Liver (tissue), 9 donors: Measurements from ENCODE around the gene KRT33B. TPM values are rescaled to one million over a fixed set of nuclear protein-coding genes. Genes with fewer than 3 reads are reported as not detected.

Experiments used
- DNase-seq: peaks from one replicate; pipeline ENCODE4 v3.0.0-alpha.2; 2017; ENCODE audit warnings: low spot score
- H3K27ac ChIP-seq, 2 donors: one replicate each; pipeline ENCODE4 v1.7.0; 2013; ENCODE audit warnings: inconsistent platforms in 2 of 2, low read length in 2 of 2, control low read depth in 1 of 2, low read depth in 1 of 2, mild to moderate bottlenecking in 1 of 2
- H3K27me3 ChIP-seq, 4 donors: one replicate each; pipeline versions ENCODE4 v1.6.1 to v1.7.0; 2013; ENCODE audit warnings: low read length in 3 of 4, inconsistent platforms in 1 of 4, mild to moderate bottlenecking in 1 of 4, moderate library complexity in 1 of 4; ENCODE audit not compliant: control insufficient read depth in 4 of 4, insufficient read depth in 4 of 4
- H3K36me3 ChIP-seq, 4 donors: one replicate each; pipeline versions ENCODE4 v1.6.1 to v1.7.0; 2013; ENCODE audit warnings: low read length in 3 of 4, mild to moderate bottlenecking in 3 of 4, low read depth in 1 of 4, moderate library complexity in 1 of 4; ENCODE audit not compliant: control insufficient read depth in 4 of 4, insufficient read depth in 3 of 4
- H3K4me1 ChIP-seq, 4 donors: one replicate each; pipeline versions ENCODE4 v1.6.1 to v1.7.0; 2013; ENCODE audit warnings: low read length in 3 of 4, mild to moderate bottlenecking in 3 of 4, moderate library complexity in 1 of 4; ENCODE audit not compliant: control insufficient read depth in 4 of 4, insufficient read depth in 4 of 4
- H3K4me3 ChIP-seq, 3 donors: one replicate each; pipeline versions ENCODE4 v1.6.1 to v1.7.0; 2013; ENCODE audit warnings: low read length in 3 of 3, control low read depth in 1 of 3, low read depth in 1 of 3, mild to moderate bottlenecking in 1 of 3
- H3K9ac ChIP-seq, 2 donors: one replicate each; pipeline ENCODE4 v1.7.0; 2013; ENCODE audit warnings: low read length in 2 of 2, mild to moderate bottlenecking in 2 of 2, moderate library complexity in 2 of 2, control low read depth in 1 of 2, low read depth in 1 of 2
- H3K9me3 ChIP-seq, 4 donors: one replicate each; pipeline versions ENCODE4 v1.6.1 to v1.7.0; 2013; ENCODE audit warnings: low read length in 3 of 4; ENCODE audit not compliant: control insufficient read depth in 4 of 4
- CTCF ChIP-seq: fragments of 150-350 bp; IDR thresholded peaks from 2 replicates; pipeline ENCODE4 v1.5.1; 2017; ENCODE audit warnings: improper control_type of control experiment, low read depth, low read length; ENCODE audit not compliant: missing input control
- EGR1 ChIP-seq, 2 donors: IDR thresholded peaks; 2 replicates each; pipeline ENCODE4 v1.6.1; 2016 to 2018; ENCODE audit warnings: antibody characterized with exemption in 2 of 2, low read depth in 2 of 2
- FOXA1 ChIP-seq: IDR thresholded peaks from 2 replicates; pipeline ENCODE4 v1.6.1; 2016; ENCODE audit warnings: antibody characterized with exemption
- FOXA2 ChIP-seq: IDR thresholded peaks from 2 replicates; pipeline ENCODE4 v1.6.1; 2016; ENCODE audit warnings: antibody characterized with exemption
- HNF4A ChIP-seq, 2 donors: conservative IDR thresholded peaks; 2 replicates each; pipeline ENCODE4 v1.6.1; 2016; ENCODE audit warnings: antibody characterized with exemption in 2 of 2, mild to moderate bottlenecking in 2 of 2
- HNF4G ChIP-seq: IDR thresholded peaks from 2 replicates; pipeline ENCODE4 v1.6.1; 2016; ENCODE audit warnings: antibody characterized with exemption
- JUND ChIP-seq, 2 donors: IDR thresholded peaks; 2 replicates each; pipeline ENCODE4 v1.6.1; 2016; ENCODE audit warnings: antibody characterized with exemption in 2 of 2
- RAD21 ChIP-seq, 2 donors: IDR thresholded peaks; 2 replicates each; pipeline ENCODE4 v1.6.1; 2016; ENCODE audit warnings: antibody characterized with exemption in 2 of 2, mild to moderate bottlenecking in 2 of 2
- REST ChIP-seq: IDR thresholded peaks from 2 replicates; pipeline ENCODE4 v1.6.1; 2016; ENCODE audit warnings: antibody characterized with exemption, mild to moderate bottlenecking
- SP1 ChIP-seq: IDR thresholded peaks from 2 replicates; pipeline ENCODE4 v1.6.1; 2018; ENCODE audit warnings: antibody characterized with exemption, mild to moderate bottlenecking
- TAF1 ChIP-seq: conservative IDR thresholded peaks from 2 replicates; pipeline ENCODE4 v1.6.1; 2016; ENCODE audit warnings: antibody characterized with exemption, mild to moderate bottlenecking
- WGBS: extraction: QIAGEN DNeasy Blood & Tissue Kit; methylation state at CpG from one replicate; pipeline ENCODE4 v1.1.7; 2013; 5-methylcytosine and 5-hydroxymethylcytosine counted together
- polyA plus RNA-seq, 2 donors: library from polyadenylated mRNA; stranded (reverse) in 1 of 2; unstranded in 1 of 2; fragments of 200-250 nt in 1 of 2; fragments of >200 nt in 1 of 2; fragmentation: Nextera tagmentation in 1 of 2; extraction: Ambion mirVana in 1 of 2; gene quantifications; one replicate each; pipeline versions ENCODE4 v1.2.1 to v1.2.3, GENCODE V29; 2013 to 2015
- total RNA-seq, 2 donors: library from RNA; depleted of rRNA; stranded (reverse); fragments of >200 nt; gene quantifications; one replicate each; pipeline ENCODE4 v1.2.3, GENCODE V29; 2014
- TF ChIP-seq, protein P1 (sequence below): IDR thresholded peaks from 2 replicates; pipeline ENCODE4 v1.6.1; 2016; ENCODE audit warnings: antibody characterized with exemption
- TF ChIP-seq, protein P2 (sequence below): IDR thresholded peaks from 2 replicates; pipeline ENCODE4 v1.6.1; 2016; ENCODE audit warnings: antibody characterized with exemption
- TF ChIP-seq, protein P3 (sequence below): IDR thresholded peaks from 2 replicates; pipeline ENCODE4 v1.6.1; 2016; ENCODE audit warnings: antibody characterized with exemption
- donor health status: healthy.
- donor health status: healthy.
- donor health status: healthy.
- donor health status: healthy.
- donor health status: healthy.

Gene KRT33B
- total and polyA plus RNA-seq, 4 donors = not detected

DNA sequence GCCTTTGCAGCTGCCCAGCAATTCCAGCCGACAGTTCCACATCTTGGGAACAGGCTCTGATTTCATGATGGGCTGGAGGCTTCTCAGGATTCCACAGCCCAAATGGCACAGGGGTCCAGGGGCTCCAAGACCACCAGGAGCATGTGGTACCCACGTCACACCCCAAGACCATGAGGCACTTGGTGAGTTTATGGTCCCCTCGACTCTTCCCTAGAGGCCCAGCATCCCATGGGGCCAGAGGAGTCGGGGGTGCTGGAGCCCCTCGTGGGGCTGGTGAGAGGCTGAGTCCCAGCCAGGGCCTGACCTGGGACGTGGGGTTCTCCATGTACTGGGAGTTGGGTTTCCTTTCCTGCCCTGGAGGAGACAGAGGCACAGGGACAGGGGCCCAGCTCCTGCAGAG lies 44.0 kb downstream of the KRT33B start:
- H3K9me3 ChIP-seq = no peaks in the 10 kb centered on the region
- no peak overlapping the region for H3K27ac ChIP-seq
- DNase-seq = no peak
- no peaks in the 10 kb centered on the region for H3K27me3 ChIP-seq
- no peaks in the 10 kb centered on the region for H3K36me3 ChIP-seq
- no peaks in the 10 kb centered on the region for H3K4me1 ChIP-seq
- no peak for TF ChIP-seq REST
- no peak for TF ChIP-seq HNF4A (conservative IDR thresholded peaks at IDR 0.05)
- no peak for TF ChIP-seq CTCF
- no peak overlapping the region for H3K4me3 ChIP-seq
- WGBS = 85% methylated on average over 6 of the region's 6 CpGs
- H3K9ac ChIP-seq = no peak overlapping the region

GRCh38 chr17:41325126-41325525 lies 44.5 kb downstream of the KRT33B start:
- Histone ChIP-seq H3K9ac (no peak overlapping the region), H3K27me3 (no peaks in the 10 kb centered on the region), H3K9me3 (no peaks in the 10 kb centered on the region), H3K27ac (no peak overlapping the region), H3K4me1 (no peaks in the 10 kb centered on the region), H3K36me3 (no peaks in the 10 kb centered on the region), H3K4me3 (no peak overlapping the region)
- 74% methylated on average over 10 of the region's 10 CpGs for WGBS
- DNase-seq = no peak
- TF ChIP-seq RAD21 (IDR thresholded peaks at IDR 0.05) (no peak), TAF1 (no peak), EGR1 (IDR thresholded peaks at IDR 0.05; ENCODE audit: low read depth in 2 of 2) (no peak), SP1 (no peak), CTCF (no peak), REST (no peak), FOXA1 (no peak), JUND (IDR thresholded peaks at IDR 0.05) (no peak), FOXA2 (no peak), HNF4G (no peak)
- TF ChIP-seq, protein P1, sequence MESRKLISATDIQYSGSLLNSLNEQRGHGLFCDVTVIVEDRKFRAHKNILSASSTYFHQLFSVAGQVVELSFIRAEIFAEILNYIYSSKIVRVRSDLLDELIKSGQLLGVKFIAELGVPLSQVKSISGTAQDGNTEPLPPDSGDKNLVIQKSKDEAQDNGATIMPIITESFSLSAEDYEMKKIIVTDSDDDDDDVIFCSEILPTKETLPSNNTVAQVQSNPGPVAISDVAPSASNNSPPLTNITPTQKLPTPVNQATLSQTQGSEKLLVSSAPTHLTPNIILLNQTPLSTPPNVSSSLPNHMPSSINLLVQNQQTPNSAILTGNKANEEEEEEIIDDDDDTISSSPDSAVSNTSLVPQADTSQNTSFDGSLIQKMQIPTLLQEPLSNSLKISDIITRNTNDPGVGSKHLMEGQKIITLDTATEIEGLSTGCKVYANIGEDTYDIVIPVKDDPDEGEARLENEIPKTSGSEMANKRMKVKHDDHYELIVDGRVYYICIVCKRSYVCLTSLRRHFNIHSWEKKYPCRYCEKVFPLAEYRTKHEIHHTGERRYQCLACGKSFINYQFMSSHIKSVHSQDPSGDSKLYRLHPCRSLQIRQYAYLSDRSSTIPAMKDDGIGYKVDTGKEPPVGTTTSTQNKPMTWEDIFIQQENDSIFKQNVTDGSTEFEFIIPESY = no peak
- TF ChIP-seq, protein P2, sequence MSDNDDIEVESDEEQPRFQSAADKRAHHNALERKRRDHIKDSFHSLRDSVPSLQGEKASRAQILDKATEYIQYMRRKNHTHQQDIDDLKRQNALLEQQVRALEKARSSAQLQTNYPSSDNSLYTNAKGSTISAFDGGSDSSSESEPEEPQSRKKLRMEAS = no peak
- TF ChIP-seq, protein P3, sequence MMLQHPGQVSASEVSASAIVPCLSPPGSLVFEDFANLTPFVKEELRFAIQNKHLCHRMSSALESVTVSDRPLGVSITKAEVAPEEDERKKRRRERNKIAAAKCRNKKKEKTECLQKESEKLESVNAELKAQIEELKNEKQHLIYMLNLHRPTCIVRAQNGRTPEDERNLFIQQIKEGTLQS = no peak
